ENCODE data around the gene ARRB2. TPM values are rescaled to one million over a fixed set of nuclear protein-coding genes. Genes with fewer than 3 reads are reported as not detected.
"Not testable (repeated sequence)": the region's sequence is repeated elsewhere in the genome, so short reads cannot be mapped to it uniquely, and the experiment has no call there.

The ARRB2 gene
- total RNA-seq, 2 donors from 2014 or later, result 281 to 307 TPM

DNA sequence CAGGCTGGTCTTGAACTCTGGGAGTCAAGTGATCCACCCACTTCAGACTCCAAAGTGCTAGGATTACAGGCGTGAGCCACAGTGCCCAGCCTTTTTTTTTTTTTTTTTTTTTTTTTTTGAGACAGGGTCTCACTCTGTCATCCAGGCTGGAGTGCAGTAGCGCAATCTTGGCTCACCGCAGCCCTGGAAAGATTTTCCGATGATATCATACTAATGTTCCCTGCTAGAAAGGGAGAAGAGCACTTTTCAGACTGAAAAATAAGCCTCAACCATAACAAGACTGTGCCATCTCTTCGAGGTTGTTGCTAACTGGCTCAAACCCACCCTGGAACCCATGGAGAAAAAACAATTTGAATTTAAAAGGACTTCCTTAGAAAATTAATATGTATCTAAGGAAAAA is 26.7 kb upstream of the ARRB2 start:
- H3K27me3 Mint-ChIP-seq; ATAC-seq (replicated peaks); H3K4me3 Mint-ChIP-seq; H3K9me3 Mint-ChIP-seq; H3K27ac Mint-ChIP-seq: not testable (repeated sequence)
- Mint-ChIP-seq H3K4me1 (peaks cover 28% of the 10 kb centered on the region), H3K36me3 (ENCODE audit: low read depth) (peaks cover 98% of the 10 kb centered on the region)

DNA sequence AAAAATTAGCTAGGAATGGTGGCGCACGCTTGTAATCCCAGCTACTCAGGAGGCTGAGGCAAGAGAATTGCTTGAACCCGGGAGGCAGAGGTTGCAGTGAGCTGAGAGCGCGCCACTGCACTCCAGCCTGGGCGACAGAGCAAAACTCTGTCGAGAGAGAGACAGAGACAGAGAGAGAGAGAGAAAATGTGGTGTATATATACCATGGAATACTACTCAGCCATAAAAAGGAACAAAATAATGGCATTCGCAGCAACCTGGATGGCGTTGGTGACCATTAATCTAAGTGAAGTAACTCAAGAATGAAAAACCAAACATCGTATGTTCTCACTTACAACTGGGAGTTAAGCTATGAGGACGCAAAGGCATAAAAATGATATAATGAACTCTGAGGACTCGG is 20.6 kb upstream of the ARRB2 start:
- Mint-ChIP-seq H3K4me1 (peaks cover 37% of the 10 kb centered on the region), H3K36me3 (ENCODE audit: low read depth) (peaks cover 93% of the 10 kb centered on the region)
- H3K4me3 Mint-ChIP-seq; H3K27ac Mint-ChIP-seq; H3K27me3 Mint-ChIP-seq; ATAC-seq (replicated peaks); H3K9me3 Mint-ChIP-seq: not testable (repeated sequence)

DNA sequence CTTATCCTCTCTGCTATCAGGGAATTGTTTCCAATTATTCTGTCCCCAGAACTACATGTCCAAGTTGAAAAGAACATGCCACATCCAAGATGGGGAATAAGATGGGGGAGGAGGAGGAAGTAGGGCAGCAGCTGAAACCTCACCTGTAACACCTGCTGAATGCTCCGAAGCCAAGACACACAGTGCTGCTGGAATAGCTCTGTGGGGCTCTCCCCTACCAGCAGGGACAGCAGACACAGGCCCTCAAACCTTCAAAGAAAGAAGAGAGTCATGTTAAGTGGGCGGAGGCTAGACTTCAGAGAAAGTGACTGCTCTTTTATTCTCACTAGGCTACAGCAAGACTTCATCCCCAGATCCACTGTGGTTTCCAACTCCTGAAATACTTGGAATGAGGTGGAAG is 19.7 kb upstream of the ARRB2 start:
- Mint-ChIP-seq H3K9me3 (no peaks in the 10 kb centered on the region), H3K27ac (no peak overlapping the region), H3K4me3 (no peak overlapping the region), H3K4me1 (peaks cover 33% of the 10 kb centered on the region), H3K36me3 (ENCODE audit: low read depth) (peaks cover 90% of the 10 kb centered on the region), H3K27me3 (no peaks in the 10 kb centered on the region)
- peak; percentile 50 for ATAC-seq (replicated peaks)

DNA sequence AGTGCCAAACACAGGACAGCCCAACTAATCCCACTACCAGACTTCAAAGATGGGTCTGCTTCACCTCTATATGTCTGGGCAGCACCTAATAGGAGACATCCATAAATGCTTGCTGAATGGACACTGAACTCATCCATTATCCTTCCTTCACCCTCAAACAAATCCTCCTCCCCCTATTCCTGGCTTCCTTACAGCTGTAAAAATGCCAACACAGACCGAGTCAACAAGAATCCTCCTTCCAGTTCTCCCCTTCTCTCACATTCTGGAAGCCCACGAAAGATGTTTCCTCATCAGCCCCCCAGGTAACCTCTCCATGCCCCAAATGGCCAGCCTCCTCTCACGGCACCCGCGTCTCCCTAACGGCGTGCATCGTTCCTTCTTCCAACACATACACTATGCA is 18.7 kb upstream of the ARRB2 start:
- ATAC-seq (replicated peaks), result no peak
- H3K27ac Mint-ChIP-seq, result no peak overlapping the region
- H3K9me3 Mint-ChIP-seq, result no peaks in the 10 kb centered on the region
- peaks cover 90% of the 10 kb centered on the region for H3K36me3 Mint-ChIP-seq (ENCODE audit: low read depth)
- H3K4me3 Mint-ChIP-seq, result no peak overlapping the region
- peaks cover 38% of the 10 kb centered on the region for H3K4me1 Mint-ChIP-seq
- H3K27me3 Mint-ChIP-seq, result no peaks in the 10 kb centered on the region

DNA sequence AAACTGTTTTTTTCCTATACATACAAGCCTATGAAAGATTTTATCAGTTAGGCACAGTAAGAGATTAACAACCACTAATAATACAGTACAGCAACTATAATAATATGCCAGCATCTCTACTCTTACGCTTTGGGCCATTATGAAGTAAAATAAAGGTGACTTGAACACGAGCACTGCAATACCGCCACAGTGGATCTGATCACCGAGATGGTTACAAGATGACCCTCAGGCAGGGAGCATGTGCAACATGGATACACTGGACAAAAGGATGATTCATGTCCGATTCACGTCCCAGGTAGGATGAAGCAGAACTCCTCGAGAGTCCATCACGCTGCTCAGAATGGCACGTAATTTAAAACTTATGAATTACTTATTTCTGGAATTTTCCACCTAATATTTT is 17.0 kb upstream of the ARRB2 start:
- H3K4me3 Mint-ChIP-seq, result no peak overlapping the region

DNA sequence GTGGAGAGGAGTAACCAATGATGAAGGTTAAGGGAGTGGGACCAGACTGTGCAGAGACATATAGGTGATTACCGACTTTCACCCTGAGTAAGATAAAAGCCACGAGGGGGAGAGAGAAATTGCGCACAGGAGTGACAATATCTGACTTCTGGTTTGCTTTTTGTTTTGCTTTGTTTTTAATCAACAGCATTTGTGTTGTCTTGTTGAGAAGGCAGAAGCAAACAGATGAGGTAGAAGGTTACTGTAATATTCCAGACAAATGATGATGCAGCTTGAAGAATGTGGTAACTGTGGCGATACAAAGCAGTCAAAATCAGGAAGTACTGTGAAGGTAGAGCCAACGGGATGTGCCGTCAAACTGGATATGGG is 14.0 kb upstream of the ARRB2 start:
- Mint-ChIP-seq H3K4me3 (peak overlapping the region; percentile 79), H3K36me3 (ENCODE audit: low read depth) (peaks cover 81% of the 10 kb centered on the region), H3K27me3 (no peaks in the 10 kb centered on the region), H3K4me1 (peaks cover 33% of the 10 kb centered on the region), H3K9me3 (no peaks in the 10 kb centered on the region), H3K27ac (peak overlapping the region; percentile 94)
- peak; percentile 96 for ATAC-seq (replicated peaks)

More for the DNA sequence above, 17.0 kb upstream of the ARRB2 start:
- H3K36me3 Mint-ChIP-seq (ENCODE audit: low read depth), result peaks cover 90% of the 10 kb centered on the region
- H3K4me1 Mint-ChIP-seq, result peaks cover 35% of the 10 kb centered on the region
- ATAC-seq (replicated peaks), result no peak
- no peak overlapping the region for H3K27ac Mint-ChIP-seq
- H3K27me3 Mint-ChIP-seq, result no peaks in the 10 kb centered on the region
- no peaks in the 10 kb centered on the region for H3K9me3 Mint-ChIP-seq

DNA sequence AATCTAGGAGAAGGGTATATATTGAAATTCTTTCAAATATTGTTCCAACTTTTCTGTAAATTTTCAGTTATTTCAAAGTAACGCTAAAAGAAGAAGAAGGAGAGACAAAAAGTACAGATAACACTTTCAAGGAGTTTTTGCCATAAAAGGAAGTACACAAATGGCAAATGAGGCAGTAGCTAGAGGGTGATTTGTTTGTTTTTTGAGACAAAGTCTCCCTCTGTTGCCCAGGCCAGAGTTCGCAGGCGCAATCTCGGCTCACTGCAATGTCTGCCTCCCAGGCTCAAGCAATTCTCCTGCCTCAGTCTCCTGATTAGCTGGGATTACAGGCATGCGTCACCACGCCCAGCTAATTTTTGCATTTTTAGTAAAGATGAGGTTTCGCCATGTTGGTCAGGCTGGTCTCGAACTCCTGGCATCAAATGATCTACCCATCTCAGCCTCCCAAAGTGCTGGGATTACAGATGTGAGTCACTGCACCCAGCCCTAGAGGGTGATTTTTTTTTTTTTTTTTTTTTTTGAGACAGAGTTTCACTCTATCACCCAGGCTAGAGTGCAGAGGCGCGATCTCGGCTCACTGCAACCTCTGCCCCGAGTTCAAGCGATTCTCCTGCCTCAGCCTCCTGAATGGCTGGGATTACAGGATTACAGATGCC is 10.9 kb upstream of the ARRB2 start:
- H3K27ac Mint-ChIP-seq; H3K27me3 Mint-ChIP-seq; H3K4me3 Mint-ChIP-seq; H3K9me3 Mint-ChIP-seq; ATAC-seq (replicated peaks): not testable (repeated sequence)
- Mint-ChIP-seq H3K36me3 (ENCODE audit: low read depth) (peaks cover 74% of the 10 kb centered on the region), H3K4me1 (peaks cover 39% of the 10 kb centered on the region)

DNA sequence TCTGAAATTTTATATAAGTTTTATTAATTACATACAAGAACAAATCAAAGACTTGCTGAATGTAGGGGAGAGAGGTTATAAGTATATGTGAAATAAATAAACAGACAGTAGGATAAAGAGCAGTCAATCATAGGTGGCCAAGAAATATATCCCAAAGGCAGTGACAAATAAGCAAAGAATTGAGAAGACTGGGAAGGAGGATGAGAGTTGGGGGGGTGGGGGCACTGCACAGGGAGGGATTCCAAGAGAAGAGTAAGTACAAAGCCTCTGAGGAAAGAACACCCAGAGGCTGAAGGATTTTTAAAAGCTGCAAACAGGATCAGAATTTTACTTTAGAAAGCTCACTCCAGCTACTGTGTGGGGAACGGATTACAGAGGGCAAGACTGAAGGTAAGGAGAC is 9.3 kb upstream of the ARRB2 start:
- peak overlapping the region; percentile 37 for H3K27ac Mint-ChIP-seq
- no peak for ATAC-seq (replicated peaks)
- no peaks in the 10 kb centered on the region for H3K9me3 Mint-ChIP-seq
- peak overlapping the region; percentile 94 for H3K4me3 Mint-ChIP-seq
- peaks cover 45% of the 10 kb centered on the region for H3K4me1 Mint-ChIP-seq
- H3K27me3 Mint-ChIP-seq, result no peaks in the 10 kb centered on the region
- peaks cover 66% of the 10 kb centered on the region for H3K36me3 Mint-ChIP-seq (ENCODE audit: low read depth)

DNA sequence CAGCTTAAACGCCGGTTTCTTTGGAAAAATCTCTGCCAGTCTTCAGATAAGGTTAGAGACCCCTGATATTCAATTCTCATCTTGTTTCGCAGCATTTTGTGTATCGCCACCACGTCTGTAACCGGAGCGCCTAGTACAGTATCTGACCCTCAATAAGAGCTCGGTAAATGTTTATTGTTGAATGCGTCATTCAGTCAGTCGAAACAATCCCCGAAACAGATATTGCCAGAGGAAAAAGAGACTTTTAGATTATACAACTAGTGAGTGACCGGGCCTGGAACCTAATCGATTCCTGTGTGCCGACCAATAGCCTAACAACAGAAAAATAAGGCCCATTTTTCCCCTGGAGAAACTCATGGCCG is 7.1 kb upstream of the ARRB2 start:
- Mint-ChIP-seq H3K4me3 (peak overlapping the region; percentile 94), H3K27ac (peak overlapping the region; percentile 93), H3K27me3 (no peaks in the 10 kb centered on the region), H3K36me3 (ENCODE audit: low read depth) (peaks cover 47% of the 10 kb centered on the region), H3K9me3 (no peaks in the 10 kb centered on the region), H3K4me1 (peaks cover 39% of the 10 kb centered on the region)
- no peak for ATAC-seq (replicated peaks)

DNA sequence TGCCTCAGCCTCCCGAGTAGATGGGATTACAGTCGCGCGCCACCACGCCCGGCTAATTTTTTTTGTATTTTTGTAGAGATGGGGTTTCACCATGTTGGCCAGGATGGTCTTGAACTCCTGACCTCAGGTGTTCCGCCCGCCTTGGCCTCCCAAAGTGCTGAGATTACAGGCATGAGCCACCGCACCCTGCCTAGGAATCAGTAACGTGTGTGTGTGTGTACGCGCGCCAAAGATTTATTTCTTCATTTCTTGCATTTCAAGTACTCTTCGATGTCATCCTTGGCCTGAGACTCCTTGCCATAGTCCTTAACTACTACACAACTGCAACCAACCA is 5.9 kb upstream of the ARRB2 start:
- Mint-ChIP-seq H3K36me3 (ENCODE audit: low read depth) (peaks cover 35% of the 10 kb centered on the region), H3K4me1 (peaks cover 40% of the 10 kb centered on the region), H3K27ac (peak overlapping the region; percentile 93), H3K4me3 (peak overlapping the region; percentile 94)
- not testable (repeated sequence) for H3K9me3 Mint-ChIP-seq; H3K27me3 Mint-ChIP-seq; ATAC-seq (replicated peaks)

DNA sequence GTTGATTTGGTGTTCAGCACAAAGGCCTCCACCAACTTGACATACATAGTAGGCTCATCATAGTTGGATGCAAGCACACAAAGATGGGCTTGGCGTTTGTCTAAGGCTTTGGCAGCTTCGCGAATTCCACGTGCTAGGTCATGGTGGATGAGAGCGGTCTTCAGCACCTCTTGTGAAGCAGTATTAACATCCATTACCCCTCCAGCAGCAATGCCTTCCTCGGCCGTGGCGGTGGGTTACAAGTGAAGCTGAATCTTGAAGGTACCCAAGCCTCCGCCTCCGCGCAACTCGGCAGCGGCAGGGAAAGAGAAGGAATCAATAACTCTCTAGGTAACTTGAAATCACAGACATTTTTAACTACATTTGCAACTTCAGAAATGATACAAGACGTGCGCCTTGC is 5.4 kb upstream of the ARRB2 start:
- peaks cover 35% of the 10 kb centered on the region for H3K36me3 Mint-ChIP-seq (ENCODE audit: low read depth)
- peak overlapping the region; percentile 94 for H3K4me3 Mint-ChIP-seq
- ATAC-seq (replicated peaks), result no peak
- peak overlapping the region; percentile 93 for H3K27ac Mint-ChIP-seq
- H3K4me1 Mint-ChIP-seq, result peaks cover 44% of the 10 kb centered on the region
- no peaks in the 10 kb centered on the region for H3K9me3 Mint-ChIP-seq
- no peaks in the 10 kb centered on the region for H3K27me3 Mint-ChIP-seq

DNA sequence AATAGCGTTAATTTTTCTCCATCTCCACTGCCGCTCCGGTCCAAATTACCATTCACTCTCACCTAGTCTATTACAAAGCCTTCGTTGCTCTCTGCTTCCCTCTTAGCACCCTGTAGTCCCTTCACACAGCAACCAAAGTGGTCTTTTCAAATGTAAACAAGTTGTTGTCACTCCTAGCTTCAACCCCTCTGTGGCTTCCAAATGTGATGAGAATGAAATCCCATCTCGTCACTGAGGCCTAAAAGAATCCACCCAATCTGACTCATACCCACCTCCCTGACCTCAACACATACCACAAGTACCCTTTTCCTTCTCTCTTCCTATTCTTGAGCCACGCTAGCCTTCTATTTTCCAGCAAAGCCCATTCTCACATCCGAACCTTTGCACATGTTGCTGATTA is 4.3 kb upstream of the ARRB2 start:
- Mint-ChIP-seq H3K27me3 (no peaks in the 10 kb centered on the region), H3K4me1 (peaks cover 41% of the 10 kb centered on the region), H3K36me3 (ENCODE audit: low read depth) (peaks cover 31% of the 10 kb centered on the region), H3K27ac (peak overlapping the region; percentile 36), H3K4me3 (peak overlapping the region; percentile 94), H3K9me3 (no peaks in the 10 kb centered on the region)
- no peak for ATAC-seq (replicated peaks)

DNA sequence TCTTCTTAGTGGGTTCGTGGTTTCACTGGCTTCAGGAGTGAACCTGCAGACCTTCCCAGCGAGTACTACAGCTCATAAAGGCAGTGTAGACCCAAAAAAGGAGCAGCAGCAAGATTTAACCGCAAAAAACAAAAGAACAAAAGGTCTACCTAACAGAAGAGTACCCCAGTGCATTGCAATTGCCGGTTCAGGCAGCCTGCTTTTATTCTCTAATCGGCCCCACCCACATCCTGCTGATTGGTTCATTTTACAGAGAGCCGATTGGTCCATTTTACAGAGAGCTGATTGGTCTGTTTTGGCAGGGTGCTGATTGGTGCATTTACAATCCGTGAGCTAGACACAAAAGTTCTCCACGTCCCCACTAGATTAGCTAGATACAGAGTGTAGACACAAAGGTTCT is 2.0 kb upstream of the ARRB2 start:
- Mint-ChIP-seq H3K27me3 (no peaks in the 10 kb centered on the region), H3K9me3 (no peaks in the 10 kb centered on the region), H3K36me3 (ENCODE audit: low read depth) (peaks cover 24% of the 10 kb centered on the region), H3K4me3 (peak overlapping the region; percentile 70), H3K4me1 (peaks cover 28% of the 10 kb centered on the region), H3K27ac (no peak overlapping the region)
- ATAC-seq (replicated peaks), result no peak

DNA sequence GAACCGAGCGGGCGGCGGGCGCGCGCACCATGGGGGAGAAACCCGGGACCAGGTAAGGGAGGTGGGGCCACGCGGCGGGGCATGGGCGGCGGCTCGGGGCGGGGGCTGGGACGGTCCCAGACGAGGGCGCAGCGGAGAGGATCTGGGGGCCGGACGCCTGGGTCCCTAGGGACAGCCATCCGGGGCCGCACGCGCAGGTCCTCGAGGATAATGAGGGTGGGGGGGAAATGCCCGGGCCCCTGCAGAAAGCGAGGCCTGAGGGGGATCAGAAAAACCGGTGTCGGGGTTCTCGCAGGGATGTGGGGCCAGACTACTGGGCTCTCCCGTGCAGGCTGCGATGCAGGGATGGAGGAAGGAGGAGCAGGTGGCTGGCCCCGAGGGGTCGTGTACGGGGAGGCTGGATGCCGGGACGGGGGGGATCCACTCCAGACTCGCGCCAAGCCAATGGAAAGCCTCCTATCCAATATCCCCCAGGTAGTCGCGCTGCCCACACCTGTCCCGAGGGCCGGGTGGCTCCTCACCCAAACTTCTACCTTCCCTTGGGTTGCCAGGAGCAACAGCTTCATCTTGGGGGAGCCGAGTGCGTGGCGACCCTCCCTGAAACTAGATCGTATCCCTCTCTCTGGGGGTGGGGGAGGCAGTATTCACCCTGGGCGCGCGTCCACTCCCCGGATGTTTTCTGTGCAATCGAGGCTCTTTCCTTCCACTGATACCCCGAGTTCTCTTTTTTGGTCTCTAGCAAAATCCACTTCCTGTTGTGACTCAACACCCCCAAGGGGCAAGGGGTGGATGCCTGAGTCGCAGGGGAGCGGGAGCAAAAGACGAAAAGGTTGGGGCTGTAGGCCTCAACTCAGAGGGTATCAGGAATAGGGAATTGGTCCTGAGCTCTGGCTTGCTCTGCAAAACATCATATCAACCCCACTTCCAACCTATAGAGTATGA is 532 bp downstream of the ARRB2 start:
- Mint-ChIP-seq H3K36me3 (ENCODE audit: low read depth) (peaks cover 42% of the 10 kb centered on the region), H3K27ac (peak overlapping the region; percentile 85), H3K4me3 (peak overlapping the region; percentile 85), H3K27me3 (no peaks in the 10 kb centered on the region), H3K4me1 (peaks cover 31% of the 10 kb centered on the region), H3K9me3 (no peaks in the 10 kb centered on the region)
- peak; percentile 25 for ATAC-seq (replicated peaks)

DNA sequence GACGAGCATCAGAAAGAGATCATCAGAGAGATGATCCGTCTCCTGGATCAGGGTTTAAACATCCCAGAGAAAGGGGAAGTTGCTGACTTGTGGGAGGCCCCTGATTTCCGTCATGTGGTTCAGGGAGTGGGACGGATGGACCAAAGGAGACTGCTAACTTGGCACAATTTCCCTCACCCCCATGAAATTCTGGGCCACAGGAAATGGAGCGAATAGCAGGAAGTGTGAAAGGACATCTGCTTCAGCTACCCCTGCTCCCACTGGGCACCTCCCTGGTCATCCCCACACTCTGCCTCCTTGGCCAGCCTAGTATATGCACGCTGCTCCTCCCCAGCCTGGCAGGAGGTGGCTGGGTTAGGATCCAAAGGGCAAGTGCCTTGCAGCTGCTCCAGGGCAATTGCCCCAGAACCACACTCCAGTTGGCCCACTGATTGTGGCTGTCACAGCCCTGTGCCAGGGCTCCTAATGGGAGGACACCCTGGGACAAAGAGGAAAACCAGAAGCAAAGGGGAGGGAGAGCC is 1.3 kb downstream of the ARRB2 start:
- no peak for ATAC-seq (replicated peaks)
- H3K9me3 Mint-ChIP-seq, result no peaks in the 10 kb centered on the region
- peak overlapping the region; percentile 85 for H3K27ac Mint-ChIP-seq
- peaks cover 44% of the 10 kb centered on the region for H3K36me3 Mint-ChIP-seq (ENCODE audit: low read depth)
- no peaks in the 10 kb centered on the region for H3K27me3 Mint-ChIP-seq
- peaks cover 25% of the 10 kb centered on the region for H3K4me1 Mint-ChIP-seq
- H3K4me3 Mint-ChIP-seq, result peak overlapping the region; percentile 85

All from activated T-helper 17 cell treated with anti-CD3 and anti-CD28 coated beads, Interleukin-2, amount 50 U/mL, for 72 hours (primary cell).